HepG2 (cell line): ENCODE results near the gene WDR11. TPM values are rescaled to one million over a fixed set of nuclear protein-coding genes. Genes with fewer than 3 reads are reported as not detected.

Experiments used
- ATAC-seq: fragments of 200-7000 bp; cut with Tn5 transposase; 3 replicates; pipeline ENCODE4 v1.9.1; 2020; ENCODE audit warnings: mild to moderate bottlenecking, moderate library complexity
- BruUV-seq: library from RNA; stranded (reverse); fragments of 400-500 nt; replicated peaks from 2 replicates; lab custom pipeline; 2021; lab: Mats Ljungman, UMichigan
- CTCF ChIA-PET: fragments of 300-600 bp; formaldehyde crosslinking; extraction: SDS; loops from one replicate; lab custom pipeline; 2021; ENCODE audit warnings: low total read pairs, inconsistent platforms, low intra/inter-chr PET ratio; lab: Yijun Ruan, JAX
- POLR2A ChIA-PET: fragments of 350-600 bp; sonication (Branson Sonifier 250); formaldehyde crosslinking; loops from one replicate; lab custom pipeline; 2020; ENCODE audit warnings: antibody characterized with exemption, inconsistent platforms; lab: Yijun Ruan, JAX
- DNase-seq: peaks from one replicate; pipeline ENCODE4 v3.0.0-alpha.2; 2015; ENCODE audit warnings: low spot score
- FAIRE-seq: peaks from 3 replicates; lab custom pipeline; 2011; peaks lifted over from hg19 to GRCh38; lab: Jason Lieb, UNC
- H2AFZ ChIP-seq: one replicate; pipeline ENCODE4 v1.6.1; 2011; ENCODE audit warnings: low read length, inconsistent platforms
- H3K27ac ChIP-seq: fragments of 300-600 bp; 3 replicates; pipeline ENCODE4 v1.8.0; 2011; ENCODE audit warnings: mixed run types, mild to moderate bottlenecking, mixed read lengths, low read length, inconsistent platforms; ENCODE audit not compliant: insufficient read depth; ENCODE audit errors: extremely low read length
- H3K27me3 ChIP-seq, 2 experiments: fragments of 200-600 bp in 1 of 2; 2 replicates in 1 of 2; 3 replicates in 1 of 2; pipeline versions ENCODE4 v1.6.0 to v1.8.0; 2011; ENCODE audit warnings: low read length in 2 of 2, mild to moderate bottlenecking in 2 of 2, moderate library complexity in 2 of 2, inconsistent platforms in 1 of 2; ENCODE audit not compliant: insufficient read depth in 2 of 2, control insufficient read depth in 1 of 2
- H3K36me3 ChIP-seq, 2 experiments: fragments of 200-600 bp in 1 of 2; replicated peaks in 1 of 2; 2 replicates in 1 of 2; 3 replicates in 1 of 2; pipeline versions ENCODE4 v1.5.1 to v1.8.0; 2011; ENCODE audit warnings: low read length in 2 of 2, inconsistent platforms in 1 of 2; ENCODE audit not compliant: insufficient read depth in 2 of 2, control insufficient read depth in 1 of 2
- H3K4me1 ChIP-seq: 2 replicates; pipeline ENCODE4 v1.5.1; 2012; ENCODE audit warnings: low read length, inconsistent platforms; ENCODE audit not compliant: insufficient read depth
- H3K4me2 ChIP-seq: 2 replicates; pipeline ENCODE4 v1.6.0; 2011; ENCODE audit warnings: low read depth, low read length, inconsistent platforms
- H3K4me3 ChIP-seq, 3 experiments: fragments of 200-600 bp in 1 of 3; sonication (generic), shearing (Covaris generic) in 1 of 3; replicated peaks in 1 of 3; 2 replicates each; pipeline ENCODE4 v1.5.1; 2011 to 2016; ENCODE audit warnings: low read length in 3 of 3, inconsistent platforms in 2 of 3, low read depth in 2 of 3, mild to moderate bottlenecking in 2 of 3, control low read depth in 1 of 3, mixed read lengths in 1 of 3; ENCODE audit not compliant: insufficient read depth in 1 of 3
- H3K79me2 ChIP-seq: one replicate; pipeline ENCODE4 v1.6.1; 2011; ENCODE audit warnings: low read length, inconsistent platforms; ENCODE audit not compliant: insufficient read depth
- H3K9ac ChIP-seq: 2 replicates; pipeline ENCODE4 v1.6.0; 2011; ENCODE audit warnings: mild to moderate bottlenecking, low read depth, low read length, inconsistent platforms; ENCODE audit not compliant: insufficient read depth
- H3K9me3 ChIP-seq: 2 replicates; pipeline ENCODE4 v1.5.1; 2012; ENCODE audit warnings: mild to moderate bottlenecking, low read length
- H4K20me1 ChIP-seq: 2 replicates; pipeline ENCODE4 v1.6.0; 2011; ENCODE audit warnings: inconsistent platforms, mild to moderate bottlenecking, low read length, moderate library complexity; ENCODE audit not compliant: insufficient read depth
- AGO1 ChIP-seq: fragments of 200-400 bp; formaldehyde crosslinking; IDR thresholded peaks from 2 replicates; pipeline ENCODE4 v1.6.1; 2017; ENCODE audit warnings: mild to moderate bottlenecking, low read depth, low read length, moderate library complexity; ENCODE audit not compliant: poor library complexity, severe bottlenecking
- FOXK1 ChIP-seq: sonication (generic); formaldehyde crosslinking; IDR thresholded peaks from 2 replicates; pipeline ENCODE4 v1.4.0; 2020; ENCODE audit warnings: low read depth, missing genetic modification reagents, borderline replicate concordance
- FOXP1 ChIP-seq, 2 experiments: fragments of 450-650 bp in 1 of 2; IDR thresholded peaks; 2 replicates each; pipeline ENCODE4 v1.6.1; 2017 to 2018; ENCODE audit warnings: antibody characterized with exemption in 1 of 2
- MAFG ChIP-seq: sonication (generic); formaldehyde crosslinking; IDR thresholded peaks from 2 replicates; pipeline ENCODE4 v1.5.1; 2020; ENCODE audit warnings: mild to moderate bottlenecking, missing genetic modification reagents
- NFRKB ChIP-seq: fragments of 450-650 bp; IDR thresholded peaks from 2 replicates; pipeline ENCODE4 v1.6.1; 2017
- RNF2 ChIP-seq: fragments of 450-650 bp; conservative IDR thresholded peaks from 2 replicates; pipeline ENCODE4 v1.6.1; 2016; ENCODE audit warnings: low read depth
- SIN3A ChIP-seq: IDR thresholded peaks from 2 replicates; pipeline ENCODE4 v1.6.1; 2011; ENCODE audit warnings: low read depth, mild to moderate bottlenecking, control low read depth, low read length, borderline replicate concordance
- SYNCRIP ChIP-seq: fragments of 200-400 bp; formaldehyde crosslinking; IDR thresholded peaks from 2 replicates; pipeline ENCODE4 v1.6.1; 2018; ENCODE audit warnings: mild to moderate bottlenecking, low read depth, low read length; ENCODE audit not compliant: insufficient read depth
- U2AF1 ChIP-seq: fragments of 200-400 bp; formaldehyde crosslinking; optimal IDR thresholded peaks from 2 replicates; pipeline ENCODE3; 2017; ENCODE audit warnings: mild to moderate bottlenecking, low read depth, low read length
- ZNF260 ChIP-seq: sonication (generic); formaldehyde crosslinking; IDR thresholded peaks from 2 replicates; pipeline ENCODE4 v1.4.0; 2020; ENCODE audit warnings: missing genetic modification reagents, low read depth, mild to moderate bottlenecking, borderline replicate concordance
- ZNF33A ChIP-seq: sonication (generic); formaldehyde crosslinking; IDR thresholded peaks from 2 replicates; pipeline ENCODE4 v1.5.1; 2020; ENCODE audit warnings: missing genetic modification reagents, mild to moderate bottlenecking, moderate library complexity, borderline replicate concordance
- ZNF570 ChIP-seq: sonication (generic); formaldehyde crosslinking; IDR thresholded peaks from 2 replicates; pipeline ENCODE4 v1.4.0; 2020; ENCODE audit warnings: mild to moderate bottlenecking, missing genetic modification reagents, borderline replicate concordance
- ZNF737 ChIP-seq: sonication (generic); formaldehyde crosslinking; IDR thresholded peaks from 2 replicates; pipeline ENCODE4 v1.5.0; 2020; ENCODE audit warnings: missing genetic modification reagents, mild to moderate bottlenecking, borderline replicate concordance
- WGBS: methylation state at CpG from one replicate; pipeline ENCODE4 v1.1.6; 2017; ENCODE audit warnings: low lambda C conversion rate; 5-methylcytosine and 5-hydroxymethylcytosine counted together
- in situ Hi-C: cut with HindIII; loops from 2 replicates; pipeline ENCODE4 v1.10.0; 2017; ENCODE audit warnings: low pct_unique_long_range_greater_than_20kb; ENCODE audit not compliant: extremely low pct_ligation_motif_present
- intact Hi-C: fragments of 100-400 bp; cut with micrococcal nuclease; formaldehyde crosslinking; loops from one replicate; pipeline ENCODE4 v1.10.0; 2022; ENCODE audit not compliant: unreplicated experiment
- polyA plus RNA-seq, 8 experiments: library from polyadenylated mRNA; depleted of rRNA in 3 of 8; stranded (reverse) in 7 of 8; unstranded in 1 of 8; fragments of >200 nt; fragmentation: Illumina TruSeq in 4 of 8; extraction: Trizol in 4 of 8; gene quantifications; 2 replicates each; pipeline versions ENCODE4 v1.2.1 to v1.2.3, GENCODE V29; 2011 to 2016; ENCODE audit warnings: low read depth in 4 of 8, missing spikeins in 1 of 8, mixed read lengths in 1 of 8; ENCODE audit not compliant: insufficient read depth in 1 of 8
- total RNA-seq, 5 experiments: library from RNA; depleted of rRNA; stranded (reverse); fragments of >200 nt; fragmentation: Illumina TruSeq; extraction: Trizol; gene quantifications; 2 replicates each; pipeline ENCODE4 v1.2.3, GENCODE V29; 2016; ENCODE audit warnings: low read depth in 1 of 5
- TF ChIP-seq, protein P1 (sequence below): sonication (generic); formaldehyde crosslinking; IDR thresholded peaks from 2 replicates; pipeline ENCODE4 v1.4.0; 2020; ENCODE audit warnings: missing genetic modification reagents, low read depth, mild to moderate bottlenecking, borderline replicate concordance
- TF ChIP-seq, protein P2 (sequence below): conservative IDR thresholded peaks from 2 replicates; pipeline ENCODE4 v1.6.1; 2018; ENCODE audit warnings: missing genetic modification reagents
- TF ChIP-seq, protein P3 (sequence below): IDR thresholded peaks from 2 replicates; pipeline ENCODE4 v1.6.1; 2016; ENCODE audit warnings: low read depth

WDR11 gene
- total and polyA plus RNA-seq, 2 of the 13 experiments (the other 11 are each of a cell fraction or from before 2014, with no cell fraction given), result 38.0 to 45.2 TPM

DNA sequence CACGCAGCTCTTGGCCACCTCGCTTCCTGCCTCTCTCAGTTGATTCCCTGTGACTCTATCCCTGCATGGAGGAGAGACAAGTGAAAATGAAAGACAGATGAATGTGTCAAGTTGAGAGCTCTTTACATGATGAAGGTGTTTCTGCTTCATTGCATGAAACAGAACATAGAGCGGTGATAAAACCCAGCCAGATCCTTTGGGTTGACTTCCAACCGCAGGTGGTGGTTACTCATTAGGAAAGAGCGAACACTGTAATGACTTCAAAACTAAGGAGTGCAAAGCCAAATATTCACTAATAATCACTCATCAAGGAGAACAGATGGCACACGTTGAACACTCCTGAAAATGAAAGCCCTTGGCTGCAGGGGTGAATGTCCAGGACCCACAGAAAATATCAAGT is 31.8 kb upstream of the WDR11 start:
- DNase-seq, result no peak
- Histone ChIP-seq H3K4me3 (no peak overlapping the region), H4K20me1 (no peaks in the 10 kb centered on the region), H3K36me3 (no peaks in the 10 kb centered on the region), H3K9me3 (no peaks in the 10 kb centered on the region), H3K27ac (no peak overlapping the region), H3K79me2 (no peaks in the 10 kb centered on the region), H3K4me2 (no peak overlapping the region), H3K4me1 (no peaks in the 10 kb centered on the region), H2AFZ (no peak overlapping the region), H3K9ac (no peak overlapping the region), H3K27me3 (peaks cover 1 to 8% of the 10 kb centered on the region in 2 experiments; a peak in 3 of 5 replicates)
- 50% methylated on average over 6 of the region's 6 CpGs for WGBS
- POLR2A ChIA-PET, result no interaction called here
- intact Hi-C loops (no loop called here), in situ Hi-C loops (no loop called here)
- TF ChIP-seq SYNCRIP, result no peak
- TF ChIP-seq, protein P1, sequence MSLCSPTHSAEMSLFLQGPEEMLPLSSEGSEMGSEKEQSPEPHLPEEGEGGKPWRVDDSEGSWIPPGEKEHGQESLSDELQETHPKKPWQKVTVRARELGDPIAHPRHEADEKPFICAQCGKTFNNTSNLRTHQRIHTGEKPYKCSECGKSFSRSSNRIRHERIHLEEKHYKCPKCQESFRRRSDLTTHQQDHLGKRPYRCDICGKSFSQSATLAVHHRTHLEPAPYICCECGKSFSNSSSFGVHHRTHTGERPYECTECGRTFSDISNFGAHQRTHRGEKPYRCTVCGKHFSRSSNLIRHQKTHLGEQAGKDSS, result no peak
- TF ChIP-seq FOXK1, result no peak
- TF ChIP-seq FOXP1 (IDR thresholded peaks at IDR 0.05), result no peak
- TF ChIP-seq FOXP1 (CRISPR knock-in tag; IDR thresholded peaks at IDR 0.05), result no peak
- TF ChIP-seq U2AF1, result no peak
- TF ChIP-seq MAFG, result no peak
- TF ChIP-seq SIN3A, result no peak
- no peak for TF ChIP-seq ZNF260 (CRISPR knock-in tag)
- no peak for TF ChIP-seq NFRKB
- TF ChIP-seq, protein P2, sequence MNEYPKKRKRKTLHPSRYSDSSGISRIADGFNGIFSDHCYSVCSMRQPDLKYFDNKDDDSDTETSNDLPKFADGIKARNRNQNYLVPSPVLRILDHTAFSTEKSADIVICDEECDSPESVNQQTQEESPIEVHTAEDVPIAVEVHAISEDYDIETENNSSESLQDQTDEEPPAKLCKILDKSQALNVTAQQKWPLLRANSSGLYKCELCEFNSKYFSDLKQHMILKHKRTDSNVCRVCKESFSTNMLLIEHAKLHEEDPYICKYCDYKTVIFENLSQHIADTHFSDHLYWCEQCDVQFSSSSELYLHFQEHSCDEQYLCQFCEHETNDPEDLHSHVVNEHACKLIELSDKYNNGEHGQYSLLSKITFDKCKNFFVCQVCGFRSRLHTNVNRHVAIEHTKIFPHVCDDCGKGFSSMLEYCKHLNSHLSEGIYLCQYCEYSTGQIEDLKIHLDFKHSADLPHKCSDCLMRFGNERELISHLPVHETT (CRISPR knock-in tag), result no peak
- no peak for TF ChIP-seq AGO1
- TF ChIP-seq, protein P3, sequence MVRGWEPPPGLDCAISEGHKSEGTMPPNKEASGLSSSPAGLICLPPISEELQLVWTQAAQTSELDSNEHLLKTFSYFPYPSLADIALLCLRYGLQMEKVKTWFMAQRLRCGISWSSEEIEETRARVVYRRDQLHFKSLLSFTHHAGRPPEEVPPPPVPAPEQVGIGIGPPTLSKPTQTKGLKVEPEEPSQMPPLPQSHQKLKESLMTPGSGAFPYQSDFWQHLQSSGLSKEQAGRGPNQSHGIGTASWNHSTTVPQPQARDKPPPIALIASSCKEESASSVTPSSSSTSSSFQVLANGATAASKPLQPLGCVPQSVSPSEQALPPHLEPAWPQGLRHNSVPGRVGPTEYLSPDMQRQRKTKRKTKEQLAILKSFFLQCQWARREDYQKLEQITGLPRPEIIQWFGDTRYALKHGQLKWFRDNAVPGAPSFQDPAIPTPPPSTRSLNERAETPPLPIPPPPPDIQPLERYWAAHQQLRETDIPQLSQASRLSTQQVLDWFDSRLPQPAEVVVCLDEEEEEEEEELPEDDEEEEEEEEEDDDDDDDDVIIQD (CRISPR knock-in tag), result no peak
- no peak for TF ChIP-seq ZNF570 (CRISPR knock-in tag)
- no peak for TF ChIP-seq ZNF33A (CRISPR knock-in tag)
- no peak for TF ChIP-seq RNF2
- no peak for TF ChIP-seq ZNF737
- no TSS peak for BruUV-seq
- FAIRE-seq, result no peak
- CTCF ChIA-PET, result no interaction called here
- no peak for ATAC-seq
